Measurements from ENCODE around the gene MEAK7.

DNA sequence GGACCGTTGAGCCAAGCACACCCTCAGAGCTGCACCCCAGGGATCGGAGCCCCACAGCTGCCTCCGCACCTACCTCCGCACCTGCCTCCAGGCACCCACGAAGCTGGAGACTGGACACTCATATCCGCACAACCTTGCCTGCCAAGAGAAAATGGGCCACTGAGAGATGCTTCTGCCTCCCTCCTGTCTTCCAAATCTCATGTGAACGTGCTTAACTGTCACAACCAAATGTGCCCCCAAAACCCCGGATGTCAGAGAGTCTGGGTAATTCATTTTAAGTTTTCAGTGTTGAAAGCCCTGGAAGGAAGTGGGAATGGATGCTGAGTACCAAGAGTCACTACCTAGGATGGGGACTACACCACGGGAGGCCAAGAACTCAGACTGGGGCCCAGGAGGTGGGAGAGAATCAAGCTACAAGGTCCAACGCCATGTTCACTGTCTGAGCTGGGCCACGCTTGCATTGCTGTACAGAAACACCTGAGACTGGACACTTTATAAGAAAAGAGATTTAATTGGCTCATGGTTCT is 49.5 kb upstream of the MEAK7 start:
- TF ChIP-seq POLR2A (IDR thresholded peaks at IDR 0.05; ENCODE audit: extremely low read depth, insufficient read length): no peak
- TF ChIP-seq, protein P1, sequence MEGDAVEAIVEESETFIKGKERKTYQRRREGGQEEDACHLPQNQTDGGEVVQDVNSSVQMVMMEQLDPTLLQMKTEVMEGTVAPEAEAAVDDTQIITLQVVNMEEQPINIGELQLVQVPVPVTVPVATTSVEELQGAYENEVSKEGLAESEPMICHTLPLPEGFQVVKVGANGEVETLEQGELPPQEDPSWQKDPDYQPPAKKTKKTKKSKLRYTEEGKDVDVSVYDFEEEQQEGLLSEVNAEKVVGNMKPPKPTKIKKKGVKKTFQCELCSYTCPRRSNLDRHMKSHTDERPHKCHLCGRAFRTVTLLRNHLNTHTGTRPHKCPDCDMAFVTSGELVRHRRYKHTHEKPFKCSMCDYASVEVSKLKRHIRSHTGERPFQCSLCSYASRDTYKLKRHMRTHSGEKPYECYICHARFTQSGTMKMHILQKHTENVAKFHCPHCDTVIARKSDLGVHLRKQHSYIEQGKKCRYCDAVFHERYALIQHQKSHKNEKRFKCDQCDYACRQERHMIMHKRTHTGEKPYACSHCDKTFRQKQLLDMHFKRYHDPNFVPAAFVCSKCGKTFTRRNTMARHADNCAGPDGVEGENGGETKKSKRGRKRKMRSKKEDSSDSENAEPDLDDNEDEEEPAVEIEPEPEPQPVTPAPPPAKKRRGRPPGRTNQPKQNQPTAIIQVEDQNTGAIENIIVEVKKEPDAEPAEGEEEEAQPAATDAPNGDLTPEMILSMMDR (IDR thresholded peaks at IDR 0.05; ENCODE audit: low read depth, low read length): no peak

Data from NB4 (cell line).